K562 (cell line): Measurements from ENCODE around the gene STX2. TPM values are rescaled to one million over a fixed set of nuclear protein-coding genes. Genes with fewer than 3 reads are reported as not detected.

Experiments used
- ADNP ChIP-seq: fragments of 200-800 bp; sonication (Bioruptor generic); IDR thresholded peaks from 2 replicates; pipeline ENCODE4 v1.6.1; 2016; ENCODE audit warnings: missing genetic modification characterization, missing compliant biosample characterization
- ARID2 ChIP-seq: fragments of 450-650 bp; IDR thresholded peaks from 2 replicates; pipeline ENCODE4 v1.6.1; 2017; ENCODE audit warnings: antibody characterized with exemption, mild to moderate bottlenecking
- CBFA2T2 ChIP-seq: fragments of 450-650 bp; conservative IDR thresholded peaks from 2 replicates; pipeline ENCODE4 v1.6.1; 2017; ENCODE audit warnings: mild to moderate bottlenecking
- NFYB ChIP-seq: IDR thresholded peaks from 2 replicates; pipeline ENCODE4 v1.6.1; 2011; ENCODE audit warnings: mild to moderate bottlenecking, moderate library complexity; ENCODE audit not compliant: insufficient read length; ENCODE audit errors: extremely low read depth
- NR2C2 ChIP-seq, 2 experiments: fragments of 200-800 bp in 1 of 2; sonication (Bioruptor generic) in 1 of 2; sonication (generic) in 1 of 2; formaldehyde crosslinking in 1 of 2; IDR thresholded peaks; 2 replicates each; pipeline versions ENCODE4 v1.6.1 to v1.8.0; 2016 to 2022; ENCODE audit warnings: mild to moderate bottlenecking in 1 of 2, missing compliant biosample characterization in 1 of 2, missing genetic modification characterization in 1 of 2, missing genetic modification reagents in 1 of 2
- POLR2B ChIP-seq: fragments of 450-650 bp; IDR thresholded peaks from 2 replicates; pipeline ENCODE4 v1.6.1; 2018; ENCODE audit warnings: low read depth; ENCODE audit not compliant: partially characterized antibody
- PYGO2 ChIP-seq: fragments of 450-650 bp; IDR thresholded peaks from 2 replicates; pipeline ENCODE4 v1.6.1; 2016; ENCODE audit warnings: mild to moderate bottlenecking, missing genetic modification characterization, moderate library complexity, missing compliant biosample characterization
- TEAD1 ChIP-seq, 2 experiments: fragments of 450-650 bp in 1 of 2; sonication (generic) in 1 of 2; formaldehyde crosslinking; IDR thresholded peaks; 2 replicates each; pipeline versions ENCODE4 v1.4.0 to v1.8.0; 2020 to 2022; ENCODE audit warnings: mild to moderate bottlenecking in 2 of 2, missing genetic modification reagents in 1 of 2
- ZFX ChIP-seq: sonication (generic); formaldehyde crosslinking; IDR thresholded peaks from 2 replicates; pipeline ENCODE4 v1.8.0; 2022; ENCODE audit warnings: mild to moderate bottlenecking, missing genetic modification reagents, moderate library complexity
- ZNF124 ChIP-seq: sonication (generic); formaldehyde crosslinking; IDR thresholded peaks from 2 replicates; pipeline ENCODE4 v1.8.1; 2022; ENCODE audit warnings: missing genetic modification reagents
- ZNF551 ChIP-seq: fragments of 250-450 bp; sonication (Bioruptor Pico); IDR thresholded peaks from 2 replicates; pipeline ENCODE4 v1.5.0; 2021; ENCODE audit warnings: mild to moderate bottlenecking, moderate library complexity
- ZSCAN29 ChIP-seq: fragments of 450-650 bp; IDR thresholded peaks from 2 replicates; pipeline ENCODE4 v1.6.1; 2017
- polyA plus RNA-seq, 8 experiments: library from polyadenylated mRNA; depleted of rRNA in 4 of 8; stranded (reverse) in 5 of 8; unstranded in 3 of 8; fragments of >200 nt; fragmentation: Nextera tagmentation in 2 of 8; fragmentation: Illumina TruSeq in 1 of 8; extraction: Ambion mirVana in 2 of 8; extraction: Trizol in 1 of 8; gene quantifications; 2 replicates each; pipeline versions ENCODE4 v1.2.1 to v1.2.3, GENCODE V29; 2011 to 2014; ENCODE audit warnings: inconsistent platforms in 1 of 8, missing spikeins in 1 of 8
- total RNA-seq, 7 experiments: library from RNA; depleted of rRNA in 6 of 7; stranded (reverse); fragments of >200 nt in 6 of 7; fragmentation: Illumina TruSeq in 2 of 7; extraction: Trizol in 2 of 7; gene quantifications; 2 replicates each; pipeline versions ENCODE4 v1.2.1 to v1.2.3, GENCODE V29; 2011 to 2021; ENCODE audit warnings: low replicate concordance in 1 of 7
- TF ChIP-seq, protein P1 (sequence below): IDR thresholded peaks from 3 replicates; pipeline ENCODE4 v1.6.1; 2011; ENCODE audit warnings: borderline replicate concordance, mild to moderate bottlenecking; ENCODE audit not compliant: insufficient read length, insufficient read depth
- TF ChIP-seq, protein P2 (sequence below), 2 experiments: fragments of 450-650 bp; IDR thresholded peaks; 2 replicates each; pipeline ENCODE4 v1.6.1; 2016
- TF ChIP-seq, protein P3 (sequence below), 2 experiments: IDR thresholded peaks; 2 replicates each; pipeline ENCODE4 v1.6.1; 2011; ENCODE audit warnings: borderline replicate concordance in 1 of 2, control low read depth in 1 of 2, low read depth in 1 of 2, low read length in 1 of 2, mild to moderate bottlenecking in 1 of 2, mixed read lengths in 1 of 2, moderate library complexity in 1 of 2; ENCODE audit not compliant: insufficient read depth in 1 of 2, insufficient read length in 1 of 2, poor library complexity in 1 of 2, severe bottlenecking in 1 of 2; ENCODE audit errors: extremely low read depth in 1 of 2
- TF ChIP-seq, protein P4 (sequence below): fragments of 250-450 bp; sonication (Bioruptor Pico); IDR thresholded peaks from 2 replicates; pipeline ENCODE4 v1.4.0; 2020; ENCODE audit warnings: mild to moderate bottlenecking, moderate library complexity, borderline replicate concordance
- TF ChIP-seq, protein P5 (sequence below): sonication (generic); formaldehyde crosslinking; IDR thresholded peaks from 2 replicates; pipeline ENCODE4 v1.8.1; 2023; ENCODE audit warnings: mild to moderate bottlenecking, missing genetic modification reagents

Gene STX2
- total and polyA plus RNA-seq, 9 of the 15 experiments (the other 6 are each of a cell fraction or from before 2014, with no cell fraction given) = 22.2 to 54.6 (median 30.8) TPM

DNA sequence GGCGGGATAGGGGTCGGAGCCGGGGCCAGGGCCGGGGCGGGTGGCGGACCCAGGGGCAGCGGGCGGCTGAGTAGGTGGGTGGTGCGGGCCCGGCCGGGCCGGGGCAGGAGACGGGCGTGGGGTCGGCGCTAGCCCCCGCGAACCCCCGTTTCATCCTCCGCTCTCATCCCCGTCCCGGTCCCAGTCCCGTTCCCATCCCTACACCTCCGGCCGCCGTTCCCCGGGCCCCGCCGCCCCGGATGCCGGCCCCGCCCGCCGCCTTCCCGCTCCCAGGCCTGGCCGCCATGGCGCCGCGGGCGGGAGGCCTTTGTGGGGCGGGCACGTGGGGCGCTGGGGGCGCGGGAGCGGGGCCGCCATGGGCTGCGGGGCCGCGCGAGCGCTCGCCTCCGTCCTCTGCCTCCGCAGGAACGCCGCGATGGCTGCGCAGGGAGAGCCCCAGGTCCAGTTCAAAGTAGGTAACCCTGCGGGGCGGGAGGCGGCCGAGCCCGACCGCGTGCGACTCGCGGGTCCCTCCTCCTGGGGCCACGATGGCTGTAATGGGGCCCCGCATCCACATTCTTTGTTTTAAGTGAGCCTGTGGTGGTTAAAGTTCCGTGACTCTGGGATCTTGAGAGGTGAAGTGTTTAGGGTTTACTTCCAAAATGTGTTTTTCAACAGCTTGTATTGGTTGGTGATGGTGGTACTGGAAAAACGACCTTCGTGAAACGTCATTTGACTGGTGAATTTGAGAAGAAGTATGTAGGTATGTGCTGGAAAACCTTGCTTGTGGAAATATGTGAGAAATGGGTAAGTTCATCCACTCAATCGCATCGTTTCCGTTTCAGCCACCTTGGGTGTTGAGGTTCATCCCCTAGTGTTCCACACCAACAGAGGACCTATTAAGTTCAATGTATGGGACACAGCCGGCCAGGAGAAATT, 33.4 kb upstream of the STX2 start (continued):
- TF ChIP-seq, protein P1, sequence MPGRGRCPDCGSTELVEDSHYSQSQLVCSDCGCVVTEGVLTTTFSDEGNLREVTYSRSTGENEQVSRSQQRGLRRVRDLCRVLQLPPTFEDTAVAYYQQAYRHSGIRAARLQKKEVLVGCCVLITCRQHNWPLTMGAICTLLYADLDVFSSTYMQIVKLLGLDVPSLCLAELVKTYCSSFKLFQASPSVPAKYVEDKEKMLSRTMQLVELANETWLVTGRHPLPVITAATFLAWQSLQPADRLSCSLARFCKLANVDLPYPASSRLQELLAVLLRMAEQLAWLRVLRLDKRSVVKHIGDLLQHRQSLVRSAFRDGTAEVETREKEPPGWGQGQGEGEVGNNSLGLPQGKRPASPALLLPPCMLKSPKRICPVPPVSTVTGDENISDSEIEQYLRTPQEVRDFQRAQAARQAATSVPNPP = no peak
- TF ChIP-seq ZFX (0 out of 2 replicates have a peak, but pooled peaks have one; percentile 18), ZSCAN29 (no peak), PYGO2 (tag) (no peak), ZNF551 (CRISPR knock-in tag) (no peak), ARID2 (no peak), ADNP (no peak), TEAD1 (CRISPR knock-in tag; IDR thresholded peaks at IDR 0.05) (0 out of 4 replicates have a peak, but pooled peaks of 1 of the 2 experiments have one; percentile 23), NFYB (no peak), CBFA2T2 (no peak), POLR2B (no peak), NR2C2 (CRISPR knock-in tag; IDR thresholded peaks at IDR 0.05) (no peak), NR2C2 (tag; IDR thresholded peaks at IDR 0.05) (peak; percentile 24), ZNF124 (CRISPR knock-in tag) (no peak)
- TF ChIP-seq, protein P2, sequence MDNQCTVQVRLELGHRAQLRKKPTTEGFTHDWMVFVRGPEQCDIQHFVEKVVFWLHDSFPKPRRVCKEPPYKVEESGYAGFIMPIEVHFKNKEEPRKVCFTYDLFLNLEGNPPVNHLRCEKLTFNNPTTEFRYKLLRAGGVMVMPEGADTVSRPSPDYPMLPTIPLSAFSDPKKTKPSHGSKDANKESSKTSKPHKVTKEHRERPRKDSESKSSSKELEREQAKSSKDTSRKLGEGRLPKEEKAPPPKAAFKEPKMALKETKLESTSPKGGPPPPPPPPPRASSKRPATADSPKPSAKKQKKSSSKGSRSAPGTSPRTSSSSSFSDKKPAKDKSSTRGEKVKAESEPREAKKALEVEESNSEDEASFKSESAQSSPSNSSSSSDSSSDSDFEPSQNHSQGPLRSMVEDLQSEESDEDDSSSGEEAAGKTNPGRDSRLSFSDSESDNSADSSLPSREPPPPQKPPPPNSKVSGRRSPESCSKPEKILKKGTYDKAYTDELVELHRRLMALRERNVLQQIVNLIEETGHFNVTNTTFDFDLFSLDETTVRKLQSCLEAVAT (IDR thresholded peaks at IDR 0.05) = peak; percentile 7 to 43; a peak in 1 of 4 replicates
- TF ChIP-seq, protein P3, sequence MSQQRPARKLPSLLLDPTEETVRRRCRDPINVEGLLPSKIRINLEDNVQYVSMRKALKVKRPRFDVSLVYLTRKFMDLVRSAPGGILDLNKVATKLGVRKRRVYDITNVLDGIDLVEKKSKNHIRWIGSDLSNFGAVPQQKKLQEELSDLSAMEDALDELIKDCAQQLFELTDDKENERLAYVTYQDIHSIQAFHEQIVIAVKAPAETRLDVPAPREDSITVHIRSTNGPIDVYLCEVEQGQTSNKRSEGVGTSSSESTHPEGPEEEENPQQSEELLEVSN (IDR thresholded peaks at IDR 0.05; ENCODE audit: borderline replicate concordance in 1 of 2, extremely low read depth in 1 of 2, insufficient read depth in 1 of 2, insufficient read length in 1 of 2, low read depth in 1 of 2, low read length in 1 of 2, poor library complexity in 1 of 2, severe bottlenecking in 1 of 2) = peak; percentile 84 to 96
- TF ChIP-seq, protein P4, sequence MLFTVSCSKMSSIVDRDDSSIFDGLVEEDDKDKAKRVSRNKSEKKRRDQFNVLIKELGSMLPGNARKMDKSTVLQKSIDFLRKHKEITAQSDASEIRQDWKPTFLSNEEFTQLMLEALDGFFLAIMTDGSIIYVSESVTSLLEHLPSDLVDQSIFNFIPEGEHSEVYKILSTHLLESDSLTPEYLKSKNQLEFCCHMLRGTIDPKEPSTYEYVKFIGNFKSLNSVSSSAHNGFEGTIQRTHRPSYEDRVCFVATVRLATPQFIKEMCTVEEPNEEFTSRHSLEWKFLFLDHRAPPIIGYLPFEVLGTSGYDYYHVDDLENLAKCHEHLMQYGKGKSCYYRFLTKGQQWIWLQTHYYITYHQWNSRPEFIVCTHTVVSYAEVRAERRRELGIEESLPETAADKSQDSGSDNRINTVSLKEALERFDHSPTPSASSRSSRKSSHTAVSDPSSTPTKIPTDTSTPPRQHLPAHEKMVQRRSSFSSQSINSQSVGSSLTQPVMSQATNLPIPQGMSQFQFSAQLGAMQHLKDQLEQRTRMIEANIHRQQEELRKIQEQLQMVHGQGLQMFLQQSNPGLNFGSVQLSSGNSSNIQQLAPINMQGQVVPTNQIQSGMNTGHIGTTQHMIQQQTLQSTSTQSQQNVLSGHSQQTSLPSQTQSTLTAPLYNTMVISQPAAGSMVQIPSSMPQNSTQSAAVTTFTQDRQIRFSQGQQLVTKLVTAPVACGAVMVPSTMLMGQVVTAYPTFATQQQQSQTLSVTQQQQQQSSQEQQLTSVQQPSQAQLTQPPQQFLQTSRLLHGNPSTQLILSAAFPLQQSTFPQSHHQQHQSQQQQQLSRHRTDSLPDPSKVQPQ = no peak
- TF ChIP-seq, protein P5, sequence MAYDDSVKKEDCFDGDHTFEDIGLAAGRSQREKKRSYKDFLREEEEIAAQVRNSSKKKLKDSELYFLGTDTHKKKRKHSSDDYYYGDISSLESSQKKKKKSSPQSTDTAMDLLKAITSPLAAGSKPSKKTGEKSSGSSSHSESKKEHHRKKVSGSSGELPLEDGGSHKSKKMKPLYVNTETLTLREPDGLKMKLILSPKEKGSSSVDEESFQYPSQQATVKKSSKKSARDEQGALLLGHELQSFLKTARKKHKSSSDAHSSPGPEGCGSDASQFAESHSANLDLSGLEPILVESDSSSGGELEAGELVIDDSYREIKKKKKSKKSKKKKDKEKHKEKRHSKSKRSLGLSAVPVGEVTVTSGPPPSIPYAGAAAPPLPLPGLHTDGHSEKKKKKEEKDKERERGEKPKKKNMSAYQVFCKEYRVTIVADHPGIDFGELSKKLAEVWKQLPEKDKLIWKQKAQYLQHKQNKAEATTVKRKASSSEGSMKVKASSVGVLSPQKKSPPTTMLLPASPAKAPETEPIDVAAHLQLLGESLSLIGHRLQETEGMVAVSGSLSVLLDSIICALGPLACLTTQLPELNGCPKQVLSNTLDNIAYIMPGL (CRISPR knock-in tag) = 0 out of 2 replicates have a peak, but pooled peaks have one; percentile 59
